ENCODE data around the gene OR10G8. TPM values are rescaled to one million over a fixed set of nuclear protein-coding genes. Genes with fewer than 3 reads are reported as not detected.

The OR10G8 gene
- total RNA-seq, 1 experiment from 2014 or later = not detected

GRCh38 chr11:124078591-124078990, 52.0 kb downstream of the OR10G8 start:
- no peak for DNase-seq (ENCODE audit: low spot score)

GRCh38 chr11:124079631-124080326, 53.2 kb downstream of the OR10G8 start:
- DNase-seq (ENCODE audit: low spot score) = no peak

Other genes starting within 250 kb of the OR10G8 start
- not detected in 2 replicates for gene OR6M1, start 220.4 kb upstream of the OR10G8 start, total RNA-seq (2014; rRNA removed; shearing (Covaris generic))
- not detected in 2 replicates for gene TMEM225, start 141.1 kb upstream of the OR10G8 start, total RNA-seq (2014; rRNA removed; shearing (Covaris generic))
- gene OR8D4, start 124.6 kb upstream of the OR10G8 start, total RNA-seq (2014; rRNA removed; shearing (Covaris generic)) = not detected in 2 replicates
- not detected in 2 replicates for gene OR4D5, start 87.2 kb upstream of the OR10G8 start, total RNA-seq (2014; rRNA removed; shearing (Covaris generic))
- not detected in 2 replicates for gene OR6T1, start 83.0 kb upstream of the OR10G8 start, total RNA-seq (2014; rRNA removed; shearing (Covaris generic))
- gene OR10S1, start 49.0 kb upstream of the OR10G8 start, total RNA-seq (2014; rRNA removed; shearing (Covaris generic)) = not detected in 2 replicates
- gene OR10G6, start 31.6 kb upstream of the OR10G8 start, total RNA-seq (2014; rRNA removed; shearing (Covaris generic)) = not detected in 2 replicates
- gene OR10G4, start 13.8 kb upstream of the OR10G8 start, total RNA-seq (2014; rRNA removed; shearing (Covaris generic)) = not detected in 2 replicates
- not detected in 2 replicates for gene OR10G9, start 3.8 kb upstream of the OR10G8 start, total RNA-seq (2014; rRNA removed; shearing (Covaris generic))
- not detected in 2 replicates for gene OR10G7, start 14.5 kb downstream of the OR10G8 start, total RNA-seq (2014; rRNA removed; shearing (Covaris generic))
- 28.0 and 29.3 TPM in 2 replicates for gene VWA5A, start 88.7 kb downstream of the OR10G8 start, total RNA-seq (2014; rRNA removed; shearing (Covaris generic))
- gene OR10D3, start 156.5 kb downstream of the OR10G8 start, total RNA-seq (2014; rRNA removed; shearing (Covaris generic)) = not detected in 2 replicates
- not detected in 2 replicates for gene OR8G1, start 214.3 kb downstream of the OR10G8 start, total RNA-seq (2014; rRNA removed; shearing (Covaris generic))
- not detected in 2 replicates for gene OR8G5, start 229.6 kb downstream of the OR10G8 start, total RNA-seq (2014; rRNA removed; shearing (Covaris generic))